Transverse colon (tissue), 4 donors: ENCODE data around the gene ANTXR2. TPM values are rescaled to one million over a fixed set of nuclear protein-coding genes. Genes with fewer than 3 reads are reported as not detected.
A peak's percentile ranks its signal among the peaks of the same experiment; 100 is the strongest.

Source experiments
- DNase-seq: peaks from one replicate; pipeline ENCODE4 v3.0.0-alpha.2; 2019
- H3K27ac ChIP-seq, 4 donors: fragments of 200-600 bp; sonication (generic); 2 replicates each; pipeline ENCODE4 v1.5.1; 2016 to 2018; ENCODE audit warnings: inconsistent platforms in 4 of 4
- H3K27me3 ChIP-seq: fragments of 200-600 bp; sonication (generic); 2 replicates; pipeline ENCODE4 v1.5.1; 2017; ENCODE audit warnings: inconsistent platforms
- H3K36me3 ChIP-seq, 4 donors: fragments of 200-600 bp; sonication (generic); 2 replicates each; pipeline ENCODE4 v1.5.1; 2017 to 2019; ENCODE audit warnings: inconsistent platforms in 4 of 4
- H3K4me1 ChIP-seq, 4 donors: fragments of 200-600 bp; sonication (generic); 2 replicates each; pipeline ENCODE4 v1.5.1; 2017 to 2020; ENCODE audit warnings: inconsistent platforms in 4 of 4
- H3K4me3 ChIP-seq, 4 donors: fragments of 200-600 bp; sonication (generic); 1 replicate in 1 of 4; 2 replicates in 3 of 4; pipeline versions ENCODE4 v1.5.1 to v1.6.1; 2017 to 2019; ENCODE audit warnings: inconsistent platforms in 4 of 4
- H3K9me3 ChIP-seq, 2 donors: fragments of 200-600 bp; sonication (generic); 2 replicates each; pipeline ENCODE4 v1.5.1; 2017 to 2019; ENCODE audit warnings: inconsistent platforms in 2 of 2
- EP300 ChIP-seq: sonication (generic); formaldehyde crosslinking; IDR thresholded peaks from one replicate; pipeline ENCODE4 v1.6.1; 2017; ENCODE audit warnings: antibody characterized with exemption, low read depth
- POLR2A ChIP-seq: fragments of 450-650 bp; IDR thresholded peaks from one replicate; pipeline ENCODE4 v1.6.1; 2016; ENCODE audit warnings: antibody characterized with exemption, mild to moderate bottlenecking, moderate library complexity
- POLR2AphosphoS5 ChIP-seq, 3 donors: sonication (generic); formaldehyde crosslinking; IDR thresholded peaks; one replicate each; pipeline ENCODE4 v1.6.1; 2016; ENCODE audit warnings: antibody characterized with exemption in 3 of 3
- WGBS, 2 donors: methylation state at CpG; one replicate each; pipeline ENCODE4 v1.1.5; 2018; ENCODE audit warnings: low coverage in 1 of 2; 5-methylcytosine and 5-hydroxymethylcytosine counted together
- in situ Hi-C, 4 donors: fragments of 200-750 bp; cut with MboI; loops; one replicate each; pipeline versions ENCODE4 v1.15.0 to v1.15.1; 2017; ENCODE audit warnings: low sequenced_read_pairs in 3 of 4, low pct_ligation_motif_present in 1 of 4, low pct_unique_long_range_greater_than_20kb in 1 of 4
- intact Hi-C: fragments of 100-400 bp; cut with DNase I; formaldehyde crosslinking; loops from one replicate; pipeline ENCODE4 v1.15.1; 2023; ENCODE audit warnings: low total_unique reads
- total RNA-seq, 4 donors: library from RNA; depleted of rRNA; stranded (reverse); fragments of >200 nt; gene quantifications; one replicate each; pipeline ENCODE4 v1.1.0, GENCODE V29; 2016
- TF ChIP-seq, protein P1 (sequence below), 5 experiments: fragments of 200-600 bp in 3 of 5; fragments of 450-650 bp in 2 of 5; sonication (generic) in 3 of 5; IDR thresholded peaks; 1 replicate in 2 of 5; 2 replicates in 3 of 5; pipeline ENCODE4 v1.5.1; 2016 to 2017; ENCODE audit warnings: antibody characterized with exemption in 5 of 5, inconsistent platforms in 3 of 5, mild to moderate bottlenecking in 2 of 5, moderate library complexity in 1 of 5

The ANTXR2 gene
- total RNA-seq, 4 donors from 2014 or later = 46.8 to 89.8 (median 76.0) TPM

DNA sequence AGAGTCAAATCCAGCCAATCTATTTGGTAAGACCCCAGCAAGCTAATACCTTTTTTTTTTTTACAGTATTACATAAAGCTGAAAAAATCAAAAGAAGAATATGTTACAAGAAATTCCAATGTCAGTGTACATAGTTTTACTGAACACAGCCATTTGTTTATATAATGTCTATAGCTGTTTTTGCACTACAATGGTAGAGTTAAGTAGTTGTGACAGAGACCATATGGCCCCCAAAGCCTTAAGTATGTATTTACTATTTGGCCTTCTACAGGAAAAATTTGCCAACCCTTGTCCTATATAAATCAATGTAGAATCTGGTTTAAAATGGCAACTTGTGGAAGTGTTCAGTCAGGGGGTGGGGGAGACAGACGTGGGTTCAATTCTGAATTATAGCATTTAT, 60.7 kb downstream of the ANTXR2 start:
- H3K27ac ChIP-seq = peak overlapping the region in 3 of 4 donors; percentile 14 to 36 (median 33)
- in situ Hi-C loops (no loop called here), intact Hi-C loops (loop anchor here (10.0 kb wide), 1 partner anchor 53 kb away; no protein-coding TSS in a partner anchor)
- WGBS, 2 donors = 80 to 83% methylated on average over 1 of the region's 1 CpG
- H3K27me3 ChIP-seq = no peaks in the 10 kb centered on the region
- H3K4me1 ChIP-seq = peaks cover 0 to 31% (median 3%) of the 10 kb centered on the region in 4 donors
- DNase-seq = no peak
- peaks cover 0 to 61% (median 6%) of the 10 kb centered on the region in 4 donors for H3K36me3 ChIP-seq
- no peak overlapping the region for H3K4me3 ChIP-seq
- TF ChIP-seq POLR2AphosphoS5 (IDR thresholded peaks at IDR 0.05) (no peak), EP300 (no peak)
- no peaks in the 10 kb centered on the region for H3K9me3 ChIP-seq

DNA sequence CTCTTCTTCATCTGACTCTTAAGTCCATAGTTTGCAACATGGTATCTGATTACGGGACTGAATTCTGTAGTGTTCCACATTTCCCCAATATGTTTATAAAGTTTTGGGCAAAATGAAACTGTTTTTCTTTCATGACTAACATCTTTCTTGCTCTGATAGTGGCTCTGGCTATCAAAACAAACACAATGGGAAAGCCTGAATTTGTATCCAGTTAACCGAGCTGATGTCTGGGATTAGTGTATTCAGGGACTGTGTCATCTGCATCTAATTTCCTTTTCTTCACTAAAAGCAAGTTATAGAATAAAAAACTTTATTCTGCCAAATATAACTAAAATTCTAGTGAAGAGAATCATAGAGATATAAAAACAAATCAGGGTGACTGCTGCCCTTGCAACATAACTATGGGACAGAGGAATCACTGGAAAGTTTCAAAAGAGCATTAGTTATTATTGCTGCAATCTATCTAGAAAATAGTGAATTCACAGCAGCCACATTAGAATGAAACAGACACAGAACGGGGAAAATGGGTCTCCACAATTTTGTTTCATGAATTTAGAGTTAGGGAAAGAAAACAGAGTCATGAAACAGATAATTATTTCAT, 61.3 kb downstream of the ANTXR2 start:
- Histone ChIP-seq H3K36me3 (peaks cover 0 to 55% (median 6%) of the 10 kb centered on the region in 4 donors), H3K27me3 (no peaks in the 10 kb centered on the region), H3K4me1 (peaks cover 0 to 25% (median 0%) of the 10 kb centered on the region in 4 donors), H3K27ac (peak overlapping the region; percentile 7 to 36 (median 24)), H3K9me3 (no peaks in the 10 kb centered on the region), H3K4me3 (no peak overlapping the region)
- in situ Hi-C loops = no loop called here
- 73 to 83% methylated on average over 3 of the region's 3 CpGs for WGBS, 2 donors
- intact Hi-C loops = loop anchor here (10.0 kb wide), 1 partner anchor 53 kb away; no protein-coding TSS in a partner anchor
- no peak for DNase-seq
- TF ChIP-seq, protein P1, sequence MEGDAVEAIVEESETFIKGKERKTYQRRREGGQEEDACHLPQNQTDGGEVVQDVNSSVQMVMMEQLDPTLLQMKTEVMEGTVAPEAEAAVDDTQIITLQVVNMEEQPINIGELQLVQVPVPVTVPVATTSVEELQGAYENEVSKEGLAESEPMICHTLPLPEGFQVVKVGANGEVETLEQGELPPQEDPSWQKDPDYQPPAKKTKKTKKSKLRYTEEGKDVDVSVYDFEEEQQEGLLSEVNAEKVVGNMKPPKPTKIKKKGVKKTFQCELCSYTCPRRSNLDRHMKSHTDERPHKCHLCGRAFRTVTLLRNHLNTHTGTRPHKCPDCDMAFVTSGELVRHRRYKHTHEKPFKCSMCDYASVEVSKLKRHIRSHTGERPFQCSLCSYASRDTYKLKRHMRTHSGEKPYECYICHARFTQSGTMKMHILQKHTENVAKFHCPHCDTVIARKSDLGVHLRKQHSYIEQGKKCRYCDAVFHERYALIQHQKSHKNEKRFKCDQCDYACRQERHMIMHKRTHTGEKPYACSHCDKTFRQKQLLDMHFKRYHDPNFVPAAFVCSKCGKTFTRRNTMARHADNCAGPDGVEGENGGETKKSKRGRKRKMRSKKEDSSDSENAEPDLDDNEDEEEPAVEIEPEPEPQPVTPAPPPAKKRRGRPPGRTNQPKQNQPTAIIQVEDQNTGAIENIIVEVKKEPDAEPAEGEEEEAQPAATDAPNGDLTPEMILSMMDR (IDR thresholded peaks at IDR 0.05) = no peak

DNA sequence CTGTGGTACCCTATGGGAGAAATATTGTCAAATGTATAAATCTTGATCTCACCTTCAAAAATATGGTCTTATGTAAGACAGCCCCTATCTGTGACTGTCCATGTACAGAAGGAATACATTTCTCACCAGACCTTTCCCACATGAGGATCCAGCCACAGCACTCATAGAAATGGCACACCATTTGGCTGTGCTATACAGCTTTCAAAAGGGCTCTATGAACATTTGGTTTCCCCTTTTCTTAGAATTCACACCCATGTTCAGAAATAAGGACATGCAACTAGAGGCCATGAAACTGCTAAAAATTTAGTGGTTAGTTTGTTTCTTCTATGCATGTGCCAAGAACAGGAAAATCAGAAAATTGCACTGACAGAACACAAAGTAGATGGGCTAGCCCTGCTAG, 62.7 kb downstream of the ANTXR2 start:
- intact Hi-C loops (loop anchor here (10.0 kb wide), 1 partner anchor 54 kb away; no protein-coding TSS in a partner anchor), in situ Hi-C loops (no loop called here)
- H3K4me3 ChIP-seq = no peak overlapping the region
- H3K27ac ChIP-seq = no peak overlapping the region
- H3K4me1 ChIP-seq = peaks cover 0 to 14% (median 0%) of the 10 kb centered on the region in 4 donors
- no peaks in the 10 kb centered on the region for H3K9me3 ChIP-seq
- DNase-seq = no peak
- TF ChIP-seq EP300 = no peak
- no peak for TF ChIP-seq POLR2A
- TF ChIP-seq POLR2AphosphoS5 (IDR thresholded peaks at IDR 0.05) = no peak
- H3K27me3 ChIP-seq = no peaks in the 10 kb centered on the region
- peaks cover 0 to 49% (median 7%) of the 10 kb centered on the region in 4 donors for H3K36me3 ChIP-seq

DNA sequence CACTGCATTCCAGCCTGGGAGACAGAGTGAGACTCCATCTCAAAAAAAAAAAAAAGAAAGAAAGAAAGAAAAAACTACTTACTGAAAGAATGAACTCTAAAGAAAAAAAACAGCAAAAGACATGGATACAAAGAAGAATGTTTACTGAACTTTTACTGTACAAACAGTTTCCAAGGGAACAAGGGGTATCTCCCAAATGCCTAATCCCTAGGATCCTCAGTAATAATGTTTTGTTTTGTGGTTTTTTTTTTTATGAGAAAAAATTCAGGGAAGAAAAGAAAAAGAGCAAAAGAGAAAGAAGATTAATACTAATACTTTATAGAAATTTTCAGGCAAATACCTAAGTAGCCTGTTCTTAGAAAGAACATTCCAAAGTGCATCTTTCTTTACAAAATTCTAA, 63.2 kb downstream of the ANTXR2 start:
- DNase-seq = no peak

DNA sequence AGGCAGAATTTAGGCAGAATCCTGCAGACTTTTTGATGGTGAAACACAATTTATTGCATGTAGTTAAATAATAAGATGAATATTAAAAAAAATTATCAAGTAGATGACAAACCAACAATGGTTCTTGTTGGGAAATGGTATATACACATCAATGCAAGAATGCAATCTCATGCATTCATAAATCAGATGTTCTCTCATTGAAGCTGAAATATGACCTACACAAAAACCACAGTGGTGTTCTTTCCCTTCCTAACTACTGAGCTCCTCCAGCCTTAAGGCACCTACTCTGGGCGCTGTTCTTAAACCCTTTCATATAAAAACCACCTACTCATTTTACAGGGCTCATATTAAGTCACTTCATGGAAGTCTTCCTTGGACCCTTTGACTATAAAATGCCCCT, 64.1 kb downstream of the ANTXR2 start:
- intact Hi-C loops = no loop called here
- peaks cover 0 to 13% (median 0%) of the 10 kb centered on the region in 4 donors for H3K4me1 ChIP-seq
- DNase-seq = no peak
- TF ChIP-seq POLR2A (no peak), EP300 (no peak), POLR2AphosphoS5 (IDR thresholded peaks at IDR 0.05) (no peak)
- TF ChIP-seq, protein P1 (IDR thresholded peaks at IDR 0.05) = no peak
- 0% methylated on average over 1 of the region's 1 CpG; no CpG with 5 or more reads in 1 of the 2 donors for WGBS, 2 donors
- no peak overlapping the region for H3K4me3 ChIP-seq
- H3K27ac ChIP-seq = no peak overlapping the region
- in situ Hi-C loops = no loop called here
- peaks cover 6% of the 10 kb centered on the region in 2 donors for H3K9me3 ChIP-seq
- H3K36me3 ChIP-seq = peaks cover 0 to 58% (median 6%) of the 10 kb centered on the region in 4 donors
- H3K27me3 ChIP-seq = no peaks in the 10 kb centered on the region

More for the DNA sequence above, 63.2 kb downstream of the ANTXR2 start:
- no peak overlapping the region for H3K27ac ChIP-seq
- in situ Hi-C loops (no loop called here), intact Hi-C loops (loop anchor here (10.0 kb wide), 1 partner anchor 55 kb away; no protein-coding TSS in a partner anchor)
- TF ChIP-seq POLR2A (no peak), EP300 (no peak), POLR2AphosphoS5 (IDR thresholded peaks at IDR 0.05) (no peak)
- TF ChIP-seq, protein P1 (IDR thresholded peaks at IDR 0.05) = no peak
- peaks cover 0 to 54% (median 5%) of the 10 kb centered on the region in 4 donors for H3K36me3 ChIP-seq
- H3K4me3 ChIP-seq = no peak overlapping the region
- H3K27me3 ChIP-seq = no peaks in the 10 kb centered on the region
- H3K9me3 ChIP-seq = no peaks in the 10 kb centered on the region
- peaks cover 0 to 13% (median 0%) of the 10 kb centered on the region in 4 donors for H3K4me1 ChIP-seq
